Right lung (tissue), 5 donors: Measurements from ENCODE around the gene LMO1. TPM values are rescaled to one million over a fixed set of nuclear protein-coding genes. Genes with fewer than 3 reads are reported as not detected.

ENCODE experiments used
- DNase-seq, 2 donors: peaks; one replicate each; pipeline ENCODE4 v3.0.0-alpha.2; 2013
- polyA plus RNA-seq, 5 donors: library from polyadenylated mRNA; unstranded; fragments of 120-200 nt; gene quantifications; one replicate each; pipeline versions ENCODE4 v1.2.1 to v1.2.3, GENCODE V29; 2013; ENCODE audit warnings: inconsistent platforms in 1 of 5, low replicate concordance in 1 of 5; ENCODE audit not compliant: insufficient read length in 5 of 5, insufficient read depth in 1 of 5

The LMO1 gene
- polyA plus RNA-seq, 5 donors, result 0.23 to 0.27 (median 0.23) TPM; not detected in 2

DNA sequence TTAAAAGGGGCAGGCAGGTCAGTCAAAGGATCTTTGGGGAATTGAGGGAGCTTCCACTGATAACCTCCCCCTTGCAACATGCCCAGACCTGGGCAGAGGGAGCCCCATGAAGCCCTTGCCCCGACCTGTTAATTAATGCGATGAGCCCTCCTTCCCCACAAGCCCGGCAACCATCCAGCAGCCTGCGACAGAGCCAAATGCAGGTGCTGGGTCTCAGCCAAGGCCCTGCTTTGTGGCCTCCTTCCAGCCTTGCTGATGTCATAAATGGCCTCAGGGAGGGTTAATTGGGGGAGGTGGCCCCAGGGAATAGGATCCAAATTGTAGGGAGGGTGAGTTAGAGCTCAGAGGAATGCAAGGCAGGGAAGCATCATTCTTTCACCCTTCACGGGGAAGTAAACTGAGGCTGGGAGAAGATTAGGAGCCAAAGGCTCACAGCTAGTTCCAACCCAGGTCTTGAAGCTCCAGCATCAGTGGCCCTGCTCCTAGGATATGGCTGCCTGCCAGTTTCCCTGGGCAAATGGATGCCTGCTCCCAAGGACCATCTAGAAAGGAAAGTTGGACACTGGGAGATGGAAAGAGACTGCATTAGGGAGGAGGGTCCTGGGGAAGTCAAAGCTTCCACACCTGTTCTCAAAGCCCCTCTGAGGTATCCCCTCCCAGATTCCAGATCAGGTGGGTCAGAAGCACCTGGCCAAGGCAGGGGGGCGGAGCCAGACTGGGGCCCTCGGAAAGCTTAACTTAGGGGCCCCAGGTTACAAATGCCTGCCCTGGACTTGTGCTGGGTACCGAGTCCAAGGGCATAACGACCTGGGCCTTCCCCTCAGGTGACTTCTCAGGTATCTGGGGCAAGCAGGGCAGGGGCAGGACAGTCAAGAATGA lies 34.1 kb downstream of the LMO1 start:
- DNase-seq, result no peak

DNA sequence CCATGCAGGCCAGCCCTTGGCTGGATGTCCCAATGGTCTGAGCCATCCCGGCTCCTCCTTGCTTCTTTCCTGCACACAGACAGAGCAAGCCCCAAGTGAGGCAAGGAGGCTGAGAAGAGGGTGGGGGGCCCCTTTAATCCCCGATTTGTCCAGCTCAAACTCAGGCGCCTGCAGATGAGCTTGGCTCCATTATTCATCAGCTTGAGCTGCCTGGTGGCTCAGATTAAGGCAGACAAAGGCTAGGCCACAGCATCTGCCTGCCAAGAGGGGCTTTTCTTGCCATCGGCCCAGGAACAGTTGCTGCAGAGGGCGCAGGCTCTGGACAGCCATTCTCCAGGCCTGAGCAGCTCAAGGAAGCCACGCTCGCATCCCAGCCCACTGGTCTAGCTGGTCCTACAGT lies 35.4 kb downstream of the LMO1 start:
- DNase-seq, result no peak

DNA sequence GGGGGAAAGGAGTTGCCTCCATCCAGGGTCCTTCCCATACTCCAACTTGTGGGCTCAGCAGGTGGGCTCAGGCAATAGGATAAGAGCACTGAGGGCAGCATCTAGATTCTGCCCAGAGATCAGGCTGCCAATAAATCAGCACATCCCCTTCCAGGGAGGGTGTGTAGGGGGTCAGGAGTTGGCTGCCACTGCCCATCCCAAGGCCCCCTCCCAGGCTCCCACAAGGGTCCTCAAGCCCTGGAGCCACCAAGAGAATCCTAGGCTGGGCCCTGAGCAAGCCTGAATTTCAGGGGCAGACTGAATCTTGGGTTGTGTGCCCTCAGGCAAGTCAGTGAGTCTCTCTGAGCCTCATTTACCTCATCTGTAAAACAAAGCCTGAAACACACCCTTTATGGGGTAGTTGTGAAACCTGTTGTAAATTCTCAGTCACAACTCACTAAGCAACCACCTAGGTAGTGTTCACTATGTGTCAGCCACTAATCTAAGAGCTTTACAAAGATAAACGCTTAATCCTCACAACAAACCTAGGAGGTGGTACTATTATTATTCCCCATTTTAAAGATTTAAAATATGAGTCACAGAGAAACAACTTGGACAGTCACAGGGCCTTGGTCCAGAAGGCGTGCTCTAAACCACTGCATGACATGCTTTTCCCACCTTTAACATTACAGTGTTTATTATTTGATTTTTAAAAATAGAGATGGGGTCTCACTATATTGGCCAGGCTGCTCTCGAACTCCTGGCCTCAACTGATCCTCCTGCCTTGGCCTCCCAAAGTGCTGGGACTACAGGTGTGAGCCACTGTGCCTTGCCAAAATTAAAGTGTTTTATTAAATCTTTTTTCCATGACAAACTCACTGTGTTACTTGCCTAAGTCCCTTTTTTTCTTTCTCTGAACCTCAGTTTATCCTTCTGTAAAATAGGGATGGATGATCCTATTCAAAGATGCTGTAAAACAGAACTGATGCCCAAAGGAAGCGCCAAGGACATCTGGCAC lies 36.2 kb downstream of the LMO1 start:
- no peak for DNase-seq

DNA sequence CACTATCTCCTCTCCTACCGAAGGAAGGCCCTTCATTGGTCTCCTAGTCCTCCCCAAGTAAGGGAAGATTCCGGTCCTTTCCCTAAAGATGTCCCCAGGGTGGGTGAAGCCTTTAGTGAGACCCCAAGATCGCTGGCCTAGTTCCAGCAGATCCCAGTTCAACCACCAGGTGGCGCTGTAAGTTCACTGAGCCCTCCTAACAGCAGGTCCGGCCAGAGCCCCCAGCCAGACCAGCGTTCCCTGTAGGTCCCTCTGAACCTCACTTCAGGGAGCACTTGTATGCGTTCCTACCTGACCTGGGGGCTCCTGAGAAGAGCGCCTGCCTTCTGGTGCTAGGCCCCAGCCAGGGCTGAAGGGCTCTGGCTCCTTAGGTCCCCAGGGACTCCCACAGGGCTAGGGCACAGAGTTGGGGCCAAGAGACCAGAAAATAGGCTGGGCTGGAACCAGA lies 38.1 kb downstream of the LMO1 start:
- DNase-seq, result peak; percentile 59 to 70

DNA sequence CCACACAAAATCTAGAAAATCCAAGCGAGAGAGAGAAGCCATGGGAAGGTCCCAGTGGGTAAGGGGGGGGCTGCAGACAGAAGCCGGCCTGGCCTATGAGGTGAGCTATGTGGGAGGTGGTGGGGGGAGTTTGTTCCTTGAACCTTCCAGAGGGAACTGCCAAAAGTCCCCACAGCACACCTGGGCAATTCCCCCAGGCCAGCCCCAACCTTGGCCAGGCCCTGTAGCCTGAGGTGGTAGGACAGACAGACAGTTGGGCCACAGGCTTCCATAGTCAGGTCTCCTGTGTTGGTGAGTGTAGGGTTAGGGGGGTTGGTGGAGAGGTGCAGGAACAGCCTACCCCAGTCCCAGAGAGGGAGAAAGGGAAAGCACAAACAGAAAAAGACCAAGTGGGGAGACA lies 39.0 kb downstream of the LMO1 start:
- no peak for DNase-seq

DNA sequence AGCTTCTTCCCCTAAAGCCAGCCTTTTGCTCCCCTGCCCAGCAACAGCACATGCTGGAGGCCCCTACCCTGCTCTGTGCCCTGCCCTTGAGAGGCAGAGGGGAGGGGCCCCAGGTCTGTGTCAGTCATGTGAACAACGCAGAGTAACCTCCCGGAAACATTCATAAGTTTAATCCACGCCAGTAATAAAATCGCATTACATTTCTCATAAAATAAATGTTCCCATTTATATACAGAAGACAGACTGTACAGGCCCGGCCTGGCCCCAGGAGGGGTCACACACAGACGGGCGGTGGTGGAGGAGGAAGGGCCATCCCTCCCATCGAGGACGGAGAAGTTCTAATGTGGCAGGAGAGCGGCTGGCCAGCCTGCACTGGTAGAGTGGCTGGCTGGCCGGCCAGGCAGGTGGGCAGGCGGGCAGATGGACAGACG lies 39.5 kb downstream of the LMO1 start:
- DNase-seq, result no peak

DNA sequence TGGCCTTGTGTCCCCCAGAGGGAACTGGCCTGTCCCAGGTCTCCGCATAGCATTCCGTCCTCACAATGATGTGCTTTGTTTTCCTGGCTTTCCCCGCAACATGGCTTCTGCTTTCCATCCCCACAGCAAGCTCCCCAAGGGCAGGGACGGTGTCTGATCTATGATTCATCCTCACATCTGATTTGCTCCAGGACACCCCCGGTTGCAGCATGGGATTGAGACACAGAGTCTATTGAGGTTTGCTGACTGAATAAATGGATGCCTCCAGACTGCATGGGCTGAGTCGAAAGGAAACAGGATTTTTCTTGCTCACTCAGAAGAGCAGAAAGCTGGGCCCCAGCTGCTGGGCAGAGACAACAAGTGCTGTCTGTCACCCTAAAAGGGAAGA lies 40.2 kb downstream of the LMO1 start:
- DNase-seq, result no peak

DNA sequence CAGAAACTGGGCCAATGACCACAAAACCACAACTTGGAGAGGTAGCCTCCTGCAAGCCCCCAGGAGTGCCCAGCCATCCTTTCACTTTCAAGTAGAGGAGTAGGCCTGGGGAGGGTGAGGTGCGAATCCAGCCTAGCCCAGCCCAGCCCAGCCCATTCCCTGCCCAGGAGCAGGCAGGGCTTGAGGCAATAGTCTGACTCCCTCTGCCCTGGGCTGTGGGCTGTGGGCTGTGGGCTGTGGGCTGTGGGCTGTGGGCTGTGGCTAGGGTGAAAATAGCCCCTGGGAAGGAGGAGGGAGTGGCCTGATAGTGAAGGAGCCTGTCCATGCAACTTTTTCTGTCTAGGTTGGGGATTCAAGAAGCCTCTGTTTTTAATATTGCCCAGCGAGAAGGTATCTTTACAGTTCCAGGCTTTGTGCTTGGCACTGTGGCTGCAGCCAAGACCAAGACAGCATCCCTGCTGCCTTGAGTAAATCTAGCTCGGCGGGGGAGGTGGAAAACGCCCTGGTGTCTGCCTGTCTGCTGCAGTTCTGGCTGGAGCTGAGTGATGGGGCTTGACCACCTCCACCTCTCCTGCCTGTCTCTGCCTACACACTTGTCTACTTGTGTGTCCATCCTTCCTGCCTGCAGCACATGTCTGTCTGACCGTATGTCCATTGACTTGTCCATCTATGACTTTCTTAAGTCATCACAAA lies 40.7 kb downstream of the LMO1 start:
- DNase-seq, result no peak

DNA sequence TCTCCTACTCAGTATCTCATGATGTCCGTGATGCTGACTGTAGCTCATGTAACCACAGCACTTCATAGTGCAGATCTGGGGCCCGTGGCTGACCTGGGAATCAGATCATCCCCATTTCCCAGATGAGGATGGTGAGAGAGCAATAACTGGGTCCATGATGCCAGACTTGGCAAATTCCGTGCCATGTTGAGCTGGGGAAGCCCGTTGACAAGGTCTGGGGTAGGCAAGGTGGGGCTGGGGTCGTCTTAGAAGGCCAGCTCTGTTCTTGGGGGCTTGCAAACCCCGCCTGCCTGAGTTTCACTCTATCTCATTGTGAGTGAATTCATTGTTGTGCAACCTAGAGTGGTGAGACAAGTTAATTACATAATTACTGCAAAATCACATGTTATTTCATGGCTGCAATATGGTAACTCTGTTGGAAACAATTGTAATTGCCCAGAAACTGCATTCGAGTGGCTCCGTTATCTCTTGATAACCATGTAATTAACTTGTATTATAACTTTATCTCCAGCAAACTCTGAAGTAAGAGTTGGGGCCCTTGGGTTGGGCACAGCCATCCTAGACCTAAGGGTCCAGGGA lies 41.7 kb downstream of the LMO1 start:
- no peak for DNase-seq

DNA sequence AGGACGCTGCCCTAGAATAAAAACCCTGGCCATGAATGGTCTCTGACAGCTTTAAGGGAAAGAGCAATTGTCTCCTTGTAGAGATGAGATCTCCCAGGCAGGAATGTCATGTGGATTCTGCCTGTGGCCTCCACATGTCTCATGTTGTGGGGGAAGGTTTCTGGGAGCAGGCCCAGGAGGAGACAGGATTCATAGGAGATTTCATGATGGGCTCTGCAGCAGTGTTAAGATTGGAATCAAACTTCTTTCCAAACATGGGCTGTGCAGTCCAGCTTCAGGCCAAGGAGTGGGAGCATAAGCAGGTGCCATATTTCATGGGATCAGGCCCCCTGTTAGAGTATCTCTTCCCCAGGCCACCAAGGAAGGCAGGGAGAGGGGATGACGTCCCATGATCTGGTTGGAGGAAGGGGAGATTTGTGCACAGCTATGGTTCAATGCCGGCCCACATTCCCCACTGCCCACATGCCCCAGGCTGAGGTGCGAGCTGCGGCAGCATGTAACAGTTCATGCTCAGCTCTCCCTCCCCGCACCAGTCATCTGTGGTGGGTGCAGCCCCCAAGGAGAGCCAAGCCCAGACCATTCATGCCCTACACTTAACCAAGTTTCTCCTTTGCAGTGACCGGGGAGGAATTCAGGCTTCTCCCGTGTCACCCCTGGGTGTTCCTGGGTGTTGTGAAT lies 42.5 kb downstream of the LMO1 start:
- DNase-seq, result no peak

DNA sequence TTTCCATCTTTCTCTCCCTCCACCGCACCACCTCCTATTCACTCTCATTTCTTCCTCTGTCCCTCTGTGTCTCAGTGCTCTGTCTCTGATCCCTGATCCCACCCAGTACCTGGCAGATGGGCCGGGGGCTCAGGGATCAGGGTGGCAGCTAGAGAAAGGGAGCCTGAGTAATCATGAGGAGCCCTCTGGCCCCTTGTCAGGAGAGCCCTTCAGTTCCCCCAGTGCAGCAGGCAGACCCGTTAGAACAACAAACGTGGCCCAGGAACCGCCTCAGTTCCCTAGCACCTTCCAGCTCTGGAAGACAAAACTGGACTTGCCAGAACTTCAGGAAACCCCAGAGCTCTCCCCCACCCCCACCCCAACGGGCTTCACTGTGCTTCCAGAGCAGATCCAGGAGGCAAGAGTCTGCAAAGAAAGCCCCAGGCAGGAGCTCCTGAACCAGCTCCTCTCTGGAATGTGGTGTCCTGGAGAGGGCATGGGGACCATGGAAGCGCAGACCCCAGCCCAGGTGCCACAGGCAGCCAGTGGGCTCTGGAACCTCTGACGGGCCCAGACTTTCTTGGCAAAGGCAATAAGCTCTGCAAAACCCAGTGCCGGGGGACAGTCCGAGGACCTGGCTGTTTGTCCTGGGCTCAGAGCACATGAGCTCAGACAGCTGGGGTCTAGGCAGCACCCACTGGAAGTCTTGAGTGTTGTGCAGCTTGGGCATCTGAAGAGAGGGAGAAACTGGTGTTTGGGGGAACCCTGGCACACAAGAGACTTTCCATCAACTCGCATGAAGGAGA lies 43.2 kb downstream of the LMO1 start:
- DNase-seq, result no peak

DNA sequence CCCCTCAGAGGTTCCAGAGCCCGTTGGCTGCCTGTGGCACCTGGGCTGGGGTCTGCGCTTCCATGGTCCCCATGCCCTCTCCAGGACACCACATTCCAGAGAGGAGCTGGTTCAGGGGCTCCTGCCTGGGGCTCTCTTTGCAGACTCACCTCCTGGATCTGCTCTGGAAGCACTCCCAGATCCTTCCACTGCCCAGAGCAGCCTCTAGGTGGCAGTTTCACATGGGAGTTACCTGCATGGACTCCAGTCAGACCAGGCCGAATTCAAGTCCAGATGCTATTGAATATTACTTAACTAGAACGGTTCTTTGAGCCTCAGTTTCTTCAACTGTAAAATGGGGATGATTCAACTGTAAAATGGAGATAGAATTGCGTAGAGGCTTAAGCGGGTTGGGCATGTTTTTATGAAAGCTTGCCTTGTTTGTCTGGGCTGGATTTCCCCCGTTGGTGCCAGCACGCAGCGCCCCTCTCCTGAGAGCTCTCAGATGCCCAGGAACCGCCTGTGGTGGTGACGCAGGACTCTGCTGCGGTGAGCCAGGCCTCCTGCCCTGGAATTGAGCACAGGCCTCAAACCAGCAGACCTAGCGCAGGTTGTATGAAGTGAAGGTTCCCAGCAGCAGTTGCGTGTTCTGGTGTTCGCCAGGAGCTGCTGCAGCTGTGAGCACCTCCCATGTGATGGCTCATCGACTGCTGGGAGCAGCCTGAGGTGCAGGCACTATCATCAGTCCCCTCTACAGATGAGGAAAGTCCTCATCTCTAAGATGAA lies 44.2 kb downstream of the LMO1 start:
- DNase-seq, result no peak

DNA sequence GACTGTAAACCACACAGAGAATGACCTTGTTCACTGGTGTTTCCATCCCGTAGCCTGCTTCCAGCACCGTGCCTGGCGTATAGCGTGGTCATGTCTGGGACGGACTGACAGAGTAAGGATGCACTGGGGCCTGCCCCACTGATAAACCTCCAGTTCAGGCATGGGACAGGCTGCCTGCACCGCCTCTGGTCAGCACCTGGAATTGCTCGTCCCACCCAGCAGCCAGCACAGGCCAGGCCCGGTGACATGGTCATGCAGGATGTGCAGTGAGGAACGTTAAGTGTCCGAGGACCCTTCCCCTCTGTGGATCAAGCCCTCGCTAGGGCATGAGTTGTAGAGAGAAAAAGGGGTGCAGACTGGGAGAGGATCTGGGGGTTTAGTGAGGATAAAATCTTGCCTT lies 44.8 kb downstream of the LMO1 start:
- no peak for DNase-seq

DNA sequence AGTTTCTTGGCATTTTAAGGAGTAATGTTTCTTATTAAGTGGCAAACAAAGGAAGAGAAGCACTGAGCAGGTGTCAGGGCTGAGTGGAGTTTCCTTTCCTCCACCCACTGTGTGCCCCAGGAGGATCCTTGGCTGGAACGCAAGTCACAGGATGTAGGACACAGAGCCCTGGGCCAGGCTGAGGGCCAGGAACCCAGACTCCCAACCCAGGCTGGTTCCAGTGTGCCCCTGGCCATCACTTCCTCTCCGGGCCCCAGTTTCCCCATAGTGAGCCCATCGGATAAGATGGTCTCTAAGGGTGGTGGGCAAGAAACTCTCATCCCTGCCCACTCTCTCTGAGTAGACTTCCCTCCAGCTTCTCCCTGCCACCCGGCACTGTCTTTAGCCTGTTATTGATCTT lies 45.3 kb downstream of the LMO1 start:
- DNase-seq, result no peak

DNA sequence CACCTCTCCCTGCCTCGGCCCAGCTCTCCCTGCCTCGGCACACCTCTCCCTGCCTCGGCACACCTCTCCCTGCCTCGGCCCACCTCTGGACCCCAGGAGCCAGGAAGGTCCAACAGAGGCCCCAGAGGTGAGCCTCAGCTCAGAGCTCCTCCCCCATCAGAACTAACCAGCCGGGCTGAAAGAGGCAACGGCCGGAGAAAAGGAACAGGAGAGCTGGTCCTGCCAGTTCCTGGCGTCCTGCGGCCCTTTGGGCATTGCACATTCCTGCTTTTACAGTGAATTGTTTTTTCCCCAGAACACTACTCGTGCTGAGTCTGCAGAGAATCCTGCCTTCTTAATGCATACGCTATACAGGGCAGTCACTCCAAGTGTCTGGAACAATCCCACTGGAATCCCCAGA lies 45.8 kb downstream of the LMO1 start:
- no peak for DNase-seq

DNA sequence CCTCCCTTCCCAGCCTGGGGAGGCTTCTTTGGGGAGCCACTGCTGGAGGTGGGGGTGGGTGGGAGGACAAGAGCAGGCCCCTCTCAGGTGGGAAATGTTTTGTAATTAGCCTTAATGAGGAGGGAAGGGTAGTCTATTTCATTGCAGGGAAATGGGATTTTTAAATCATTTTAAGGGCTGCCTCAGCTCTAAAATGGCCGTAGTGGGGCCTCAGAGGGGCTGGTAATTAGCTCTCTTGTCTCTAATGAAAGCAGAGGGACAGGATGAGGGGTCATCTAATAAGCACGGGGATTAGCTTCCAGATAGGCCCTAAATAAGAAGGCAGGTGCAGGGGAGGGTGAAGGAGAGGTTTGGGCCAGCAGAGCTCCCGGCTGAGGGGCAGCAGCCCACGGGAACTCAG lies 46.5 kb downstream of the LMO1 start:
- DNase-seq, result no peak

DNA sequence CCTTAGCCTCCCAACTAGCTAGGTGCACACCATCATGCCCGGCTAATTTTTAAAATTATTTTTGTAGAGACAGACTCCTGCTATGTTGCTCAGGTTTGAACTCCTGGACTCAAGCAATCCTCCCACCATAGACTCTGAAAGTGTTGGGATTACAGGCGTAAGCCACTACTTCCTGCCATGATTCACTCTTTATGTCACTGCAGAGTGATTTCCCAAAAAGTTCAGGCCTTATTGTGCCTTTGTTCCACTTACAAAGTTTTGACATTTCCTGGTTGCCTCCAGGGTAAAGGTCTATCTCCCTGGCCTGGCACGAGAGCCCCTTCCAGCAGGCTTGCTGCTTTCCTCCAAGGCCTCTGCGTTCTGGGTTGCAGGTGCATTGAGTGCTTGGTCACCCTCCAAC lies 50.3 kb downstream of the LMO1 start:
- DNase-seq, result no peak

DNA sequence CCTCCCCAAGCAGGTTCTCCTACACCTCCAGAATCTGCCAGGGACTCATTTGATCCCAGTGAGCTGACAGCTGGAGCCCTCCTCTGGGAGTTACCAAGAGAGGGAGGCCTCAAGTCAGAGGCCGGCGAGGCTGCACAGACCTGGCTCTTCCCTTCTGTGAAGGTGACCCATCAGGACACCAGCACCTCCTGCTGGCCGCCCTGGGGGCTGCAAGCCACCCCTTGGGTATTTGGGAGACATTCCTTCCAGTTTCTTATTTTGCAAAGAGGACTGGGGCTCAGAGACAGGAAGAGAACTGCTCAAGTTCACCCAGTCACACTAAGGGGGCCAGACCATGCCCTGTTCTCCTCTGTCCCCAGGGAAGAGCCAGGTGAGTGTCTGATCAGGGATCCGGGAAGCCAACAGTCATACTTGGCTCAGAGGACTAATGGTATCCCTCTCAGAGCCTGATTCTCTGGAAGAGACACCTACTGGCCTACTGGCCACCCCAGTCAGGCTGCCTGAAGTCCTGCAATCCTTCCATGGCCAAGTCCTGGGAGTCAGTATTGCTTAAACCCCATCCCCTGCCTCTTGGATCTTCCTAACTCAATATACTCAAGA lies 54.4 kb downstream of the LMO1 start:
- no peak for DNase-seq
